ENCODE measurements around the gene CALHM6. TPM values are rescaled to one million over a fixed set of nuclear protein-coding genes. Genes with fewer than 3 reads are reported as not detected.

Gene CALHM6
- total and polyA plus RNA-seq, 2 donors (not counting 1 experiment from before 2014, with no cell fraction given): 30.6 to 68.4 TPM

- TF ChIP-seq EZH2 (IDR thresholded peaks at IDR 0.05; ENCODE audit: borderline replicate concordance, insufficient read depth, low read depth, low read length, poor library complexity, severe bottlenecking) (no peak), CTCF (IDR thresholded peaks at IDR 0.05) (no peak)
- no peaks in the 10 kb centered on the region for H3K27me3 ChIP-seq (replicated peaks in 1 of 4; ENCODE audit: control extremely low read depth in 1 of 4, control insufficient read depth in 3 of 4, insufficient read depth in 4 of 4, low read length in 3 of 4)
- H3K27ac Mint-ChIP-seq: peak overlapping the region; percentile 92
- peak overlapping the region in 3 of 5 experiments; percentile 9 to 63 (median 34) for H3K4me3 ChIP-seq (ENCODE audit: control extremely low read depth in 1 of 5, extremely low read depth in 1 of 5, insufficient read depth in 1 of 5, low read depth in 2 of 5, low read length in 4 of 5)
- POLR2A ChIA-PET: interaction anchor here (0.7 to 1.2 kb wide), 2 partner anchors 10 to 82 kb away, joined by 3 read pairs; no protein-coding TSS in a partner anchor
- peaks cover 24 to 26% of the 10 kb centered on the region in 2 donors for H3K4me1 ChIP-seq (ENCODE audit: control insufficient read depth in 2 of 2, insufficient read depth in 2 of 2, low read length in 2 of 2)
- peak overlapping the region; percentile 78 for H3K4me3 Mint-ChIP-seq
- H3K27ac ChIP-seq (ENCODE audit: low read length in 2 of 2): peak overlapping the region; percentile 68 to 72
- H3K79me2 ChIP-seq (ENCODE audit: control insufficient read depth, insufficient read depth, low read length): no peaks in the 10 kb centered on the region
- peak; percentile 20 for DNase-seq
- ATAC-seq (ENCODE audit: low read depth): no peak
- no peaks in the 10 kb centered on the region for H3K9me3 Mint-ChIP-seq (ENCODE audit: insufficient read depth)
- H2AFZ ChIP-seq (ENCODE audit: insufficient read depth, low read depth, low read length, poor library complexity, severe bottlenecking): no peak overlapping the region
- H3K4me1 Mint-ChIP-seq: peaks cover 33% of the 10 kb centered on the region
- CTCF ChIA-PET: interaction anchor here (0.6 to 1.5 kb wide), 2 partner anchors 187 to 196 kb away, joined by 3 to 6 read pairs; partner anchors contain the start of gene TSPYL1
- peak overlapping the region; percentile 56 for H3K9ac ChIP-seq (ENCODE audit: low read length)
- intact Hi-C loops (cut with micrococcal nuclease): no loop called here
- H4K20me1 ChIP-seq (ENCODE audit: control insufficient read depth, insufficient read depth, low read length, poor library complexity, severe bottlenecking): no peaks in the 10 kb centered on the region
- no CpG with 5 or more reads among the region's 1 CpG for WGBS (ENCODE audit: insufficient coverage)
- H3K9me3 ChIP-seq (ENCODE audit: control extremely low read depth in 1 of 3, control insufficient read depth in 2 of 3, insufficient read depth in 1 of 3, low read length in 2 of 3): no peaks in the 10 kb centered on the region
- H3K4me2 ChIP-seq (replicated peaks; ENCODE audit: low read depth, low read length, poor library complexity, severe bottlenecking): peak overlapping the region; percentile 67
- H3K27me3 Mint-ChIP-seq: no peaks in the 10 kb centered on the region
- no peaks in the 10 kb centered on the region for H3K36me3 ChIP-seq (replicated peaks in 1 of 2; ENCODE audit: control extremely low read depth in 1 of 2, control insufficient read depth in 1 of 2, extremely low read depth in 1 of 2, insufficient read depth in 2 of 2, low read length in 1 of 2)
Measured at GRCh38 chr6:116475141-116475540, 14.0 kb downstream of the CALHM6 start.

- 11% methylated on average over 3 of the region's 5 CpGs for WGBS (ENCODE audit: insufficient coverage)
- peak overlapping the region; percentile 92 for H3K27ac Mint-ChIP-seq
- TF ChIP-seq CTCF (IDR thresholded peaks at IDR 0.05): no peak
- TF ChIP-seq EZH2 (IDR thresholded peaks at IDR 0.05; ENCODE audit: borderline replicate concordance, insufficient read depth, low read depth, low read length, poor library complexity, severe bottlenecking): no peak
- no peaks in the 10 kb centered on the region for H3K27me3 Mint-ChIP-seq
- peak; percentile 99 for ATAC-seq (ENCODE audit: low read depth)
- CTCF ChIA-PET: interaction anchor here (0.6 to 1.5 kb wide), 2 partner anchors 188 to 197 kb away, joined by 3 to 6 read pairs; partner anchors contain the start of gene TSPYL1
- Histone ChIP-seq H3K4me1 (ENCODE audit: control insufficient read depth in 2 of 2, insufficient read depth in 2 of 2, low read length in 2 of 2) (peaks cover 24 to 26% of the 10 kb centered on the region in 2 donors), H4K20me1 (ENCODE audit: control insufficient read depth, insufficient read depth, low read length, poor library complexity, severe bottlenecking) (no peaks in the 10 kb centered on the region), H3K4me3 (ENCODE audit: control extremely low read depth in 1 of 5, extremely low read depth in 1 of 5, insufficient read depth in 1 of 5, low read depth in 2 of 5, low read length in 4 of 5) (peak overlapping the region; percentile 9 to 63 (median 25)), H3K27me3 (replicated peaks in 1 of 4; ENCODE audit: control extremely low read depth in 1 of 4, control insufficient read depth in 3 of 4, insufficient read depth in 4 of 4, low read length in 3 of 4) (no peaks in the 10 kb centered on the region), H3K9me3 (ENCODE audit: control extremely low read depth in 1 of 3, control insufficient read depth in 2 of 3, insufficient read depth in 1 of 3, low read length in 2 of 3) (no peaks in the 10 kb centered on the region), H3K36me3 (replicated peaks in 1 of 2; ENCODE audit: control extremely low read depth in 1 of 2, control insufficient read depth in 1 of 2, extremely low read depth in 1 of 2, insufficient read depth in 2 of 2, low read length in 1 of 2) (no peaks in the 10 kb centered on the region), H3K4me2 (replicated peaks; ENCODE audit: low read depth, low read length, poor library complexity, severe bottlenecking) (peak overlapping the region; percentile 67), H2AFZ (ENCODE audit: insufficient read depth, low read depth, low read length, poor library complexity, severe bottlenecking) (peak overlapping the region; percentile 24), H3K27ac (ENCODE audit: low read length in 2 of 2) (peak overlapping the region; percentile 68 to 72), H3K79me2 (ENCODE audit: control insufficient read depth, insufficient read depth, low read length) (no peaks in the 10 kb centered on the region), H3K9ac (ENCODE audit: low read length) (peak overlapping the region; percentile 56)
- H3K9me3 Mint-ChIP-seq (ENCODE audit: insufficient read depth): no peaks in the 10 kb centered on the region
- H3K4me1 Mint-ChIP-seq: peaks cover 33% of the 10 kb centered on the region
- POLR2A ChIA-PET: interaction anchor here (0.7 kb wide), 1 partner anchor 83 kb away, joined by 3 read pairs; no protein-coding TSS in a partner anchor
- intact Hi-C loops (cut with micrococcal nuclease): loop anchor here (1.0 kb wide), 2 partner anchors 11 to 107 kb away; no protein-coding TSS in a partner anchor
- peak overlapping the region; percentile 78 for H3K4me3 Mint-ChIP-seq
- peak; percentile 75 for DNase-seq
Measured at GRCh38 chr6:116476002-116476678, 15.0 kb downstream of the CALHM6 start.
